ENCODE data around the gene HCN3. TPM values are rescaled to one million over a fixed set of nuclear protein-coding genes. Genes with fewer than 3 reads are reported as not detected.
A peak's percentile ranks its signal among the peaks of the same experiment; 100 is the strongest.

The HCN3 gene
- total RNA-seq, 4 donors from 2014 or later: 13.0 to 34.0 (median 22.2) TPM

DNA sequence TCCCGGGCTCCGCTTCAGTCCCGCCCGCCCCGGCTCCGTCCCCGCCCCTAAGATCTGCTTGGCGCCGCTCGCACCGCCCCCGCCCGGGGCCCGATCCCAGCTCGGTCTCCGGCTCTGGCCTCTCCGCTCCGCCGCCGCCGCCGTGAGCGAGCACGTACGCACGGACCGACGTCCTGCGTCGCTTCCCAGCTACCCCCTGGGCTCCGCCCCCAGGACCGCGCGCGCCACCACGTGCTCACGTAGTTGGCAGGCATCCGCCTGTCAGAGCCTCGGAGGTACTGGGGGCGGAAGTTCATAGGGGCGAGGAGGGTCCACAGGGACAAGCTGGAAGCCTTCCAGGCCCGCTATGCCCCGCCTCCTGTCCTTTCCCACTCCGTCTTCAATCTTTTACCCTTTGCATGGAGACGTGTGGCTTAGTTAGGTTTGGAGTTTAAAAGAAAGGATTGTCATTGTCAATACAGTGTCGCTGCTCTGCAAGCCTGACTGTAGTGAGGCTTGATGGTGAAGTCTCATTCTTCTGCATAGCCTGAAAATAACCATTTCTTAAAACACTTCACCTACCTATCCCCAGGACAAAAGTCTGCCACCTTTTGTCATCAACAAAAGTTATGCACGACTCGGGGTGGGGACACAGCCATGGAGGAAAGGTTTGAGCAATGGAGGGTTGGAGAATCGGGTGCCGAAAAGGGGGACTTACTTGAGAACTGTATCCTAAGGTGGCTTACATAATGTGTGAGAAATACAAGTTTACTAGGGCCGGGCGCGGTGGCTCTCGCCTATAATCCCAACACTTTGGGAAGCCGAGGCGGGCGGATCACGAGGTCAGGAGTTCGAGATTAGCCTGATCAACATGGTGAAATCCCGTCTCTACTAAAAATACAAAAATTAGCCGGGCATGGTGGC, 3.7 kb upstream of the HCN3 start, which contains the start of gene CLK2:
Gene CLK2 (minus strand): TSS at position 162 of the 903 bp plus-strand sequence. CDS start 2,527 bp downstream, outside the sequence.
- Histone ChIP-seq H3K27ac (peak within 1 kb of the TSS; percentile 97 to 99 (median 98)), H3K9me3 (no peaks in the 10 kb centered on the region), H3K27me3 (no peaks in the 10 kb centered on the region), H3K36me3 (peaks cover 0 to 19% (median 10%) of the 10 kb centered on the region in 4 donors), H3K4me3 (peak within 1 kb of the TSS; percentile 72 to 95 (median 92)), H3K4me1 (peaks cover 9 to 39% (median 30%) of the 10 kb centered on the region in 4 donors)
- peak; percentile 83 for TF ChIP-seq POLR2A (IDR thresholded peaks at IDR 0.05)
- peak; percentile 92 to 97 (median 96) for TF ChIP-seq POLR2AphosphoS5 (IDR thresholded peaks at IDR 0.05)
- no peak for TF ChIP-seq EP300 (IDR thresholded peaks at IDR 0.05; ENCODE audit: low read depth)
- peak; percentile 97 for DNase-seq
- WGBS, 2 donors (ENCODE audit: low coverage in 1 of 2): 19 to 42% methylated on average over 7 to 45 of the region's 61 CpGs
- in situ Hi-C loops (cut with MboI; ENCODE audit: low pct_ligation_motif_present in 1 of 4, low pct_unique_long_range_greater_than_20kb in 1 of 4, low sequenced_read_pairs in 3 of 4): loop anchor here in 3 of 4 donors (10.0 to 25.0 kb wide), 2 partner anchors 51 to 314 kb away; partner anchors contain the start of gene RUSC1 (in 2 of the 3)
- intact Hi-C loops (cut with DNase I; ENCODE audit: low total_unique reads): no loop called here

GRCh38 chr1:155277902-155278688, 832 bp downstream of the HCN3 start:
- in situ Hi-C loops (cut with MboI; ENCODE audit: low pct_ligation_motif_present in 1 of 4, low pct_unique_long_range_greater_than_20kb in 1 of 4, low sequenced_read_pairs in 3 of 4): loop anchor here in 3 of 4 donors (5.0 to 10.0 kb wide), 2 partner anchors 44 to 47 kb away; partner anchors contain the start of gene RUSC1 (in 3 of the 3)
- WGBS, 2 donors (ENCODE audit: low coverage in 1 of 2): 0% methylated on average over 27 of the region's 29 CpGs; no CpG with 5 or more reads in 1 of the 2 donors
- no peaks in the 10 kb centered on the region for H3K27me3 ChIP-seq
- no peaks in the 10 kb centered on the region for H3K36me3 ChIP-seq
- H3K4me3 ChIP-seq: peak overlapping the region; percentile 56 to 90 (median 70)
- H3K9me3 ChIP-seq: no peaks in the 10 kb centered on the region
- H3K27ac ChIP-seq: peak overlapping the region; percentile 85 to 86 (median 85)
- peaks cover 5 to 24% (median 20%) of the 10 kb centered on the region in 4 donors for H3K4me1 ChIP-seq
- peak; percentile 74 for DNase-seq
- TF ChIP-seq POLR2AphosphoS5 (IDR thresholded peaks at IDR 0.05) (no peak), CTCF (IDR thresholded peaks at IDR 0.05) (peak; percentile 16 to 61 (median 26)), POLR2A (IDR thresholded peaks at IDR 0.05) (no peak), EP300 (IDR thresholded peaks at IDR 0.05; ENCODE audit: low read depth) (no peak)
- intact Hi-C loops (cut with DNase I; ENCODE audit: low total_unique reads): loop anchor here (5.0 kb wide), 1 partner anchor 44 kb away; the partner anchor contains the start of gene RUSC1

GRCh38 chr1:155278689-155279160, 1.5 kb downstream of the HCN3 start:
- peak overlapping the region in 1 of 4 donors; percentile 90 for H3K4me3 ChIP-seq
- WGBS, 2 donors (ENCODE audit: low coverage in 1 of 2): 59 to 63% methylated on average over 9 to 10 of the region's 10 CpGs
- H3K27me3 ChIP-seq: no peaks in the 10 kb centered on the region
- peak in 2 of 5 experiments; percentile 0 to 2 for TF ChIP-seq CTCF (IDR thresholded peaks at IDR 0.05)
- TF ChIP-seq EP300 (IDR thresholded peaks at IDR 0.05; ENCODE audit: low read depth): no peak
- no peaks in the 10 kb centered on the region for H3K36me3 ChIP-seq
- H3K4me1 ChIP-seq: peaks cover 5 to 22% (median 18%) of the 10 kb centered on the region in 4 donors
- H3K27ac ChIP-seq: peak overlapping the region in 1 of 4 donors; percentile 86
- intact Hi-C loops (cut with DNase I; ENCODE audit: low total_unique reads): loop anchor here (5.0 kb wide), 1 partner anchor 44 kb away; the partner anchor contains the start of gene RUSC1
- H3K9me3 ChIP-seq: no peaks in the 10 kb centered on the region
- no peak for DNase-seq
- in situ Hi-C loops (cut with MboI; ENCODE audit: low pct_ligation_motif_present in 1 of 4, low pct_unique_long_range_greater_than_20kb in 1 of 4, low sequenced_read_pairs in 3 of 4): loop anchor here in 3 of 4 donors (5.0 to 10.0 kb wide), 2 partner anchors 44 to 46 kb away; partner anchors contain the start of gene RUSC1 (in 3 of the 3)

- 60 to 79% methylated on average over 1 to 2 of the region's 2 CpGs for WGBS, 2 donors (ENCODE audit: low coverage in 1 of 2)
- H3K4me3 ChIP-seq: no peak overlapping the region
- H3K4me1 ChIP-seq: peaks cover 5 to 18% (median 14%) of the 10 kb centered on the region in 4 donors
- no peaks in the 10 kb centered on the region for H3K9me3 ChIP-seq
- intact Hi-C loops (cut with DNase I; ENCODE audit: low total_unique reads) (loop anchor here (5.0 kb wide), 1 partner anchor 43 kb away; the partner anchor contains the start of gene RUSC1), in situ Hi-C loops (cut with MboI; ENCODE audit: low pct_ligation_motif_present in 1 of 4, low pct_unique_long_range_greater_than_20kb in 1 of 4, low sequenced_read_pairs in 3 of 4) (loop anchor here in 3 of 4 donors (5.0 to 10.0 kb wide), 2 partner anchors 43 to 46 kb away; partner anchors contain the start of gene RUSC1 (in 3 of the 3))
- H3K36me3 ChIP-seq: no peaks in the 10 kb centered on the region
- no peak overlapping the region for H3K27ac ChIP-seq
- no peak for TF ChIP-seq POLR2AphosphoS5 (IDR thresholded peaks at IDR 0.05)
- no peak for TF ChIP-seq CTCF (IDR thresholded peaks at IDR 0.05)
- no peaks in the 10 kb centered on the region for H3K27me3 ChIP-seq
- DNase-seq: no peak
Measured at GRCh38 chr1:155279268-155279667, 2.0 kb downstream of the HCN3 start.

Measured in transverse colon (tissue), 4 donors.